Mesenteric fat pad (tissue), 1 donor: ENCODE data around the gene CGNL1. TPM values are rescaled to one million over a fixed set of nuclear protein-coding genes. Genes with fewer than 3 reads are reported as not detected.

Experiments used
- DNase-seq: peaks from one replicate; pipeline ENCODE4 v3.0.0-alpha.2; 2020; ENCODE audit warnings: low spot score
- long read RNA-seq: library from polyadenylated mRNA; unstranded; transcript quantifications from one replicate; pipeline ENCODE4 v2.0.0, GENCODE V29; 2020
- total RNA-seq: library from RNA; stranded (reverse); fragmentation: NEBNext Ultra II Directional; extraction: Animal tissue kit (Norgen Biotek cat#: 25700); gene quantifications from one replicate; pipeline ENCODE4 v1.2.1, GENCODE V29; 2021
- donor health status: DM: yes; HTN: yes; CAD: no.

Gene CGNL1
- 2.4 TPM for total RNA-seq
- long read RNA-seq, partial matches to known transcripts = 3 of 7 reads
- long read RNA-seq, other reads (novel, unspliced or antisense) = 4 of 7 reads

- no peak for DNase-seq
These were observed at the start of gene CGNL1 for GRCh38 chr15:57375827-57376695. TSS of gene CGNL1 (plus strand) at chr15:57376505. CDS start at chr15:57438000, 61,495 bp downstream.

GRCh38 chr15:57327985-57328471 is 48.3 kb upstream of the CGNL1 start:
- no peak for DNase-seq

- DNase-seq = no peak
These were observed 47.8 kb upstream of the CGNL1 start for GRCh38 chr15:57328479-57328878.

GRCh38 chr15:57328897-57329296 is 47.4 kb upstream of the CGNL1 start:
- no peak for DNase-seq

GRCh38 chr15:57329582-57330367 is 46.5 kb upstream of the CGNL1 start:
- DNase-seq = no peak

- no peak for DNase-seq
These were observed 45.5 kb upstream of the CGNL1 start for GRCh38 chr15:57330619-57331340.

- no peak for DNase-seq
These were observed 44.0 kb upstream of the CGNL1 start for GRCh38 chr15:57332326-57332725.

GRCh38 chr15:57333487-57333886 is 42.8 kb upstream of the CGNL1 start:
- DNase-seq = no peak

GRCh38 chr15:57334257-57334656 is 42.0 kb upstream of the CGNL1 start:
- DNase-seq = no peak

- DNase-seq = no peak
These were observed 41.0 kb upstream of the CGNL1 start for GRCh38 chr15:57335293-57335715.

- no peak for DNase-seq
These were observed 40.6 kb upstream of the CGNL1 start for GRCh38 chr15:57335719-57336118.

- peak; percentile 88 for DNase-seq
These were observed 38.4 kb upstream of the CGNL1 start for GRCh38 chr15:57337868-57338411.

GRCh38 chr15:57339321-57339720 is 37.0 kb upstream of the CGNL1 start:
- DNase-seq = peak; percentile 41

GRCh38 chr15:57340682-57341259 is 35.5 kb upstream of the CGNL1 start:
- peak; percentile 67 for DNase-seq

GRCh38 chr15:57343048-57343447 is 33.3 kb upstream of the CGNL1 start:
- DNase-seq = peak; percentile 69

- peak; percentile 69 for DNase-seq
These were observed 32.8 kb upstream of the CGNL1 start for GRCh38 chr15:57343498-57343897.

GRCh38 chr15:57344282-57344681 is 32.0 kb upstream of the CGNL1 start:
- DNase-seq = peak; percentile 39

GRCh38 chr15:57345584-57345983 is 30.7 kb upstream of the CGNL1 start:
- peak; percentile 16 for DNase-seq

- DNase-seq = no peak
These were observed 28.2 kb upstream of the CGNL1 start for GRCh38 chr15:57348081-57348480.

- peak; percentile 37 for DNase-seq
These were observed 23.6 kb upstream of the CGNL1 start for GRCh38 chr15:57352535-57353316.
